Measurements from ENCODE around the gene CHD2.
A peak's percentile ranks its signal among the peaks of the same experiment; 100 is the strongest.

Gene CHD2

GRCh38 chr15:92877416-92877815 lies 22.7 kb upstream of the CHD2 start:
- Histone ChIP-seq H2AFZ (ENCODE audit: low read depth, low read length) (no peak overlapping the region), H2BK5ac (ENCODE audit: low read depth, low read length, poor library complexity, severe bottlenecking) (no peak overlapping the region), H3K27ac (ENCODE audit: low read length, poor library complexity, severe bottlenecking) (no peak overlapping the region), H3K27me3 (ENCODE audit: control insufficient read depth in 1 of 2, insufficient read depth in 1 of 2, low read length in 2 of 2) (no peaks in the 10 kb centered on the region), H2AK5ac (ENCODE audit: low read length, severe bottlenecking) (no peak overlapping the region), H3K4me1 (ENCODE audit: control insufficient read depth, insufficient read depth, low read depth, low read length) (peaks cover 2% of the 10 kb centered on the region), H3K79me1 (replicated peaks; ENCODE audit: low read length, poor library complexity, severe bottlenecking) (peaks cover 2% of the 10 kb centered on the region), H3K23ac (ENCODE audit: low read length in 2 of 2) (no peak overlapping the region), H4K8ac (ENCODE audit: low read length) (no peak overlapping the region), H3K14ac (ENCODE audit: low read length in 2 of 2) (no peak overlapping the region), H2BK120ac (ENCODE audit: low read depth, low read length) (no peak overlapping the region), H3K9ac (ENCODE audit: low read length) (no peak overlapping the region), H4K91ac (ENCODE audit: low read length) (no peak overlapping the region), H3K4me3 (ENCODE audit: insufficient read depth in 1 of 2, low read depth in 1 of 2, low read length in 2 of 2) (no peak overlapping the region), H3K18ac (ENCODE audit: low read depth in 1 of 2, low read length in 2 of 2) (no peak overlapping the region), H3K9me3 (ENCODE audit: control insufficient read depth, low read length) (no peaks in the 10 kb centered on the region), H3K4me2 (ENCODE audit: low read length, poor library complexity, severe bottlenecking) (no peak overlapping the region), H3K4ac (ENCODE audit: low read depth in 1 of 2, low read length in 2 of 2) (no peak overlapping the region), H2BK12ac (ENCODE audit: low read length in 2 of 2) (no peak overlapping the region), H3K36me3 (ENCODE audit: control insufficient read depth in 1 of 2, insufficient read depth in 2 of 2, low read depth in 1 of 2, low read length in 2 of 2) (no peaks in the 10 kb centered on the region), H2BK15ac (ENCODE audit: low read depth, poor library complexity, severe bottlenecking) (no peak overlapping the region)
- WGBS = no CpG with 5 or more reads among the region's 2 CpGs
- no peak for DNase-seq

- H2AFZ ChIP-seq (ENCODE audit: low read depth, low read length) = no peak overlapping the region
- no peaks in the 10 kb centered on the region for H3K27me3 ChIP-seq (ENCODE audit: control insufficient read depth in 1 of 2, insufficient read depth in 1 of 2, low read length in 2 of 2)
- no peak overlapping the region for H4K91ac ChIP-seq (ENCODE audit: low read length)
- no peak overlapping the region for H2BK12ac ChIP-seq (ENCODE audit: low read length in 2 of 2)
- no peak overlapping the region for H2BK120ac ChIP-seq (ENCODE audit: low read depth, low read length)
- H3K18ac ChIP-seq (ENCODE audit: low read depth in 1 of 2, low read length in 2 of 2) = no peak overlapping the region
- no peak overlapping the region for H3K4me3 ChIP-seq (ENCODE audit: insufficient read depth in 1 of 2, low read depth in 1 of 2, low read length in 2 of 2)
- H3K79me1 ChIP-seq (replicated peaks; ENCODE audit: low read length, poor library complexity, severe bottlenecking) = peaks cover 2% of the 10 kb centered on the region
- no peak overlapping the region for H2BK15ac ChIP-seq (ENCODE audit: low read depth, poor library complexity, severe bottlenecking)
- no peak overlapping the region for H3K14ac ChIP-seq (ENCODE audit: low read length in 2 of 2)
- H4K8ac ChIP-seq (ENCODE audit: low read length) = no peak overlapping the region
- no peak overlapping the region for H3K4ac ChIP-seq (ENCODE audit: low read depth in 1 of 2, low read length in 2 of 2)
- no peaks in the 10 kb centered on the region for H3K9me3 ChIP-seq (ENCODE audit: control insufficient read depth, low read length)
- H2AK5ac ChIP-seq (ENCODE audit: low read length, severe bottlenecking) = no peak overlapping the region
- H3K23ac ChIP-seq (ENCODE audit: low read length in 2 of 2) = no peak overlapping the region
- H3K27ac ChIP-seq (ENCODE audit: low read length, poor library complexity, severe bottlenecking) = no peak overlapping the region
- peaks cover 2% of the 10 kb centered on the region for H3K4me1 ChIP-seq (ENCODE audit: control insufficient read depth, insufficient read depth, low read depth, low read length)
- peaks cover 0 to under 1% of the 10 kb centered on the region in 2 experiments for H3K36me3 ChIP-seq (ENCODE audit: control insufficient read depth in 1 of 2, insufficient read depth in 2 of 2, low read depth in 1 of 2, low read length in 2 of 2)
- no peak overlapping the region for H2BK5ac ChIP-seq (ENCODE audit: low read depth, low read length, poor library complexity, severe bottlenecking)
- 74% methylated on average over 4 of the region's 5 CpGs for WGBS
- no peak overlapping the region for H3K9ac ChIP-seq (ENCODE audit: low read length)
- no peak overlapping the region for H3K4me2 ChIP-seq (ENCODE audit: low read length, poor library complexity, severe bottlenecking)
- DNase-seq = no peak
These were observed 21.5 kb upstream of the CHD2 start for GRCh38 chr15:92878593-92879053.

- no peak overlapping the region for H3K4me3 ChIP-seq (ENCODE audit: insufficient read depth in 1 of 2, low read depth in 1 of 2, low read length in 2 of 2)
These were observed 20.0 kb upstream of the CHD2 start for GRCh38 chr15:92879949-92880725.

GRCh38 chr15:92880796-92881195 lies 19.3 kb upstream of the CHD2 start:
- Histone ChIP-seq H3K14ac (ENCODE audit: low read length in 2 of 2) (no peak overlapping the region), H3K79me1 (replicated peaks; ENCODE audit: low read length, poor library complexity, severe bottlenecking) (peaks cover 2% of the 10 kb centered on the region), H3K4me3 (ENCODE audit: insufficient read depth in 1 of 2, low read depth in 1 of 2, low read length in 2 of 2) (peak overlapping the region in 1 of 2 experiments; percentile 73)

More at GRCh38 chr15:92879949-92880725, 20.0 kb upstream of the CHD2 start:
- H3K36me3 ChIP-seq (ENCODE audit: control insufficient read depth in 1 of 2, insufficient read depth in 2 of 2, low read depth in 1 of 2, low read length in 2 of 2) = peaks cover 0 to 2% of the 10 kb centered on the region in 2 experiments
- H2BK12ac ChIP-seq (ENCODE audit: low read length in 2 of 2) = no peak overlapping the region
- no peak overlapping the region for H3K23ac ChIP-seq (ENCODE audit: low read length in 2 of 2)
- no peak overlapping the region for H4K91ac ChIP-seq (ENCODE audit: low read length)
- H3K4me1 ChIP-seq (ENCODE audit: control insufficient read depth, insufficient read depth, low read depth, low read length) = peaks cover 2% of the 10 kb centered on the region
- H2BK5ac ChIP-seq (ENCODE audit: low read depth, low read length, poor library complexity, severe bottlenecking) = no peak overlapping the region
- no peak overlapping the region for H3K18ac ChIP-seq (ENCODE audit: low read depth in 1 of 2, low read length in 2 of 2)
- DNase-seq = no peak
- no peak overlapping the region for H2BK120ac ChIP-seq (ENCODE audit: low read depth, low read length)
- peaks cover 2% of the 10 kb centered on the region for H3K79me1 ChIP-seq (replicated peaks; ENCODE audit: low read length, poor library complexity, severe bottlenecking)
- no peak overlapping the region for H3K27ac ChIP-seq (ENCODE audit: low read length, poor library complexity, severe bottlenecking)
- WGBS = 89% methylated on average over 7 of the region's 7 CpGs
- H3K9ac ChIP-seq (ENCODE audit: low read length) = no peak overlapping the region
- no peak overlapping the region for H3K14ac ChIP-seq (ENCODE audit: low read length in 2 of 2)
- H2AK5ac ChIP-seq (ENCODE audit: low read length, severe bottlenecking) = no peak overlapping the region
- no peak overlapping the region for H4K8ac ChIP-seq (ENCODE audit: low read length)
- H3K4ac ChIP-seq (ENCODE audit: low read depth in 1 of 2, low read length in 2 of 2) = no peak overlapping the region
- no peak overlapping the region for H2BK15ac ChIP-seq (ENCODE audit: low read depth, poor library complexity, severe bottlenecking)
- H3K27me3 ChIP-seq (ENCODE audit: control insufficient read depth in 1 of 2, insufficient read depth in 1 of 2, low read length in 2 of 2) = no peaks in the 10 kb centered on the region
- H2AFZ ChIP-seq (ENCODE audit: low read depth, low read length) = no peak overlapping the region
- no peaks in the 10 kb centered on the region for H3K9me3 ChIP-seq (ENCODE audit: control insufficient read depth, low read length)
- no peak overlapping the region for H3K4me2 ChIP-seq (ENCODE audit: low read length, poor library complexity, severe bottlenecking)

More at GRCh38 chr15:92880796-92881195, 19.3 kb upstream of the CHD2 start:
- Histone ChIP-seq H3K18ac (ENCODE audit: low read depth in 1 of 2, low read length in 2 of 2) (no peak overlapping the region), H2BK12ac (ENCODE audit: low read length in 2 of 2) (no peak overlapping the region), H3K36me3 (ENCODE audit: control insufficient read depth in 1 of 2, insufficient read depth in 2 of 2, low read depth in 1 of 2, low read length in 2 of 2) (peaks cover 0 to 6% of the 10 kb centered on the region in 2 experiments), H3K4me2 (ENCODE audit: low read length, poor library complexity, severe bottlenecking) (no peak overlapping the region), H3K4ac (ENCODE audit: low read depth in 1 of 2, low read length in 2 of 2) (no peak overlapping the region), H2BK120ac (ENCODE audit: low read depth, low read length) (no peak overlapping the region), H3K9me3 (ENCODE audit: control insufficient read depth, low read length) (no peaks in the 10 kb centered on the region), H3K23ac (ENCODE audit: low read length in 2 of 2) (no peak overlapping the region), H2AK5ac (ENCODE audit: low read length, severe bottlenecking) (no peak overlapping the region), H4K91ac (ENCODE audit: low read length) (no peak overlapping the region), H2AFZ (ENCODE audit: low read depth, low read length) (no peak overlapping the region), H3K4me1 (ENCODE audit: control insufficient read depth, insufficient read depth, low read depth, low read length) (peaks cover 2% of the 10 kb centered on the region), H2BK5ac (ENCODE audit: low read depth, low read length, poor library complexity, severe bottlenecking) (no peak overlapping the region), H3K27me3 (ENCODE audit: control insufficient read depth in 1 of 2, insufficient read depth in 1 of 2, low read length in 2 of 2) (no peaks in the 10 kb centered on the region), H4K8ac (ENCODE audit: low read length) (no peak overlapping the region), H3K27ac (ENCODE audit: low read length, poor library complexity, severe bottlenecking) (no peak overlapping the region), H3K9ac (ENCODE audit: low read length) (peak overlapping the region; percentile 89), H2BK15ac (ENCODE audit: low read depth, poor library complexity, severe bottlenecking) (no peak overlapping the region)
- 95% methylated on average over 1 of the region's 2 CpGs for WGBS
- no peak for DNase-seq

Measured in mesenchymal stem cell (in vitro differentiated cells and primary cell).